Endothelial cell of umbilical vein (primary cell): ENCODE measurements around the gene HYAL2. TPM values are rescaled to one million over a fixed set of nuclear protein-coding genes. Genes with fewer than 3 reads are reported as not detected.

Experiments used
- BruUV-seq: library from RNA; stranded (reverse); fragments of 400-500 nt; replicated peaks from 2 replicates; lab custom pipeline; 2021; lab: Mats Ljungman, UMichigan
- CTCF ChIA-PET: fragments of 300-600, 350-600 bp; sonication (Branson Sonifier 250); formaldehyde crosslinking; loops from one replicate; lab custom pipeline; 2021; ENCODE audit warnings: antibody characterized with exemption, inconsistent platforms; lab: Charles Lee
- POLR2A ChIA-PET: fragments of 300-600, 350-600 bp; sonication (Branson Sonifier 250); formaldehyde crosslinking; loops from one replicate; lab custom pipeline; 2021; ENCODE audit warnings: antibody characterized with exemption, inconsistent platforms; lab: Charles Lee
- DNase-seq: peaks from one replicate; pipeline ENCODE4 v3.0.0-alpha.2; 2011; ENCODE audit warnings: low read depth, low spot score
- FAIRE-seq: peaks from 2 replicates; lab custom pipeline; 2011; peaks lifted over from hg19 to GRCh38; lab: Jason Lieb, UNC
- H2AFZ ChIP-seq: 2 replicates; pipeline ENCODE4 v1.6.0; 2012; ENCODE audit warnings: low read depth, low read length, control low read depth, inconsistent platforms
- H3K27ac ChIP-seq: 2 replicates; pipeline ENCODE4 v1.5.1; 2011; ENCODE audit warnings: low read depth, mild to moderate bottlenecking, control low read depth, low read length, moderate library complexity; ENCODE audit not compliant: insufficient read depth
- H3K27me3 ChIP-seq, 2 experiments: 2 replicates each; pipeline versions ENCODE4 v1.6.0 to v1.6.1; 2011; ENCODE audit warnings: low read length in 2 of 2, mixed read lengths in 1 of 2; ENCODE audit not compliant: control insufficient read depth in 2 of 2, insufficient read depth in 2 of 2
- H3K36me3 ChIP-seq, 2 experiments: 2 replicates in 1 of 2; 3 replicates in 1 of 2; pipeline ENCODE4 v1.5.1; 2011; ENCODE audit warnings: low read length in 2 of 2, mild to moderate bottlenecking in 1 of 2, moderate library complexity in 1 of 2; ENCODE audit not compliant: control insufficient read depth in 2 of 2, insufficient read depth in 2 of 2; ENCODE audit errors: extremely low read depth in 1 of 2
- H3K4me1 ChIP-seq: 3 replicates; pipeline ENCODE4 v1.5.1; 2011; ENCODE audit warnings: mild to moderate bottlenecking, low read length; ENCODE audit not compliant: control insufficient read depth, insufficient read depth; ENCODE audit errors: extremely low read depth
- H3K4me2 ChIP-seq: 2 replicates; pipeline ENCODE4 v1.6.1; 2011; ENCODE audit warnings: low read length, control low read depth, mixed read lengths; ENCODE audit not compliant: insufficient read depth
- H3K4me3 ChIP-seq, 3 experiments: fragments of 200-600 bp in 1 of 3; sonication (generic), shearing (Covaris generic) in 1 of 3; replicated peaks in 1 of 3; 2 replicates each; pipeline ENCODE4 v1.5.1; 2011 to 2016; ENCODE audit warnings: control low read depth in 3 of 3, low read length in 3 of 3, mild to moderate bottlenecking in 2 of 3, inconsistent platforms in 1 of 3, low read depth in 1 of 3, moderate library complexity in 1 of 3; ENCODE audit not compliant: insufficient read depth in 1 of 3
- H3K79me2 ChIP-seq: 2 replicates; pipeline ENCODE4 v1.6.0; 2012; ENCODE audit warnings: low read length, inconsistent platforms; ENCODE audit not compliant: control insufficient read depth, insufficient read depth
- H3K9ac ChIP-seq: replicated peaks from 2 replicates; pipeline ENCODE3; 2011; ENCODE audit warnings: low read length, control low read depth; ENCODE audit not compliant: insufficient read depth; ENCODE audit errors: extremely low read depth
- H3K9me1 ChIP-seq: replicated peaks from 3 replicates; pipeline ENCODE4 v1.6.0; 2011; ENCODE audit warnings: mild to moderate bottlenecking, low read length; ENCODE audit not compliant: control insufficient read depth, insufficient read depth; ENCODE audit errors: extremely low read depth
- H3K9me3 ChIP-seq: replicated peaks from 2 replicates; pipeline ENCODE4 v1.5.1; 2012; ENCODE audit warnings: low read length, inconsistent platforms; ENCODE audit not compliant: control insufficient read depth, insufficient read depth
- H4K20me1 ChIP-seq: replicated peaks from 2 replicates; pipeline ENCODE3; 2011; ENCODE audit warnings: mild to moderate bottlenecking, low read length; ENCODE audit not compliant: control insufficient read depth, insufficient read depth; ENCODE audit errors: extremely low read depth
- EZH2 ChIP-seq: IDR thresholded peaks from 2 replicates; pipeline ENCODE4 v1.6.1; 2012; ENCODE audit warnings: borderline replicate concordance, low read depth, mild to moderate bottlenecking, moderate library complexity, low read length, inconsistent platforms; ENCODE audit not compliant: severe bottlenecking
- MYC ChIP-seq: IDR thresholded peaks from one replicate; pipeline ENCODE4 v1.6.1; 2011; ENCODE audit warnings: mild to moderate bottlenecking, low read depth, low read length
- dilution Hi-C: fragments of 300-500 bp; cut with MboI; formaldehyde crosslinking; loops from one replicate; pipeline ENCODE4 v1.15.0; 2019; ENCODE audit warnings: low sequenced_read_pairs; ENCODE audit not compliant: extremely low pct_ligation_motif_present
- intact Hi-C: fragments of 100-400 bp; cut with micrococcal nuclease; formaldehyde crosslinking; loops from one replicate; pipeline ENCODE4 v1.10.0; 2022
- polyA plus RNA-seq, 4 experiments: library from polyadenylated mRNA; depleted of rRNA in 3 of 4; stranded (reverse) in 3 of 4; unstranded in 1 of 4; fragments of >200 nt; gene quantifications; 2 replicates each; pipeline versions ENCODE4 v1.2.1 to v1.2.3, GENCODE V29; 2011 to 2012; ENCODE audit warnings: missing spikeins in 1 of 4
- total RNA-seq: library from RNA; stranded (reverse); gene quantifications from 2 replicates; pipeline ENCODE4 v1.2.3, GENCODE V29; 2021
- TF ChIP-seq, protein P1 (sequence below), 2 donors: IDR thresholded peaks; 1 replicate in 1 of 2; 2 replicates in 1 of 2; pipeline ENCODE4 v1.5.1; 2011; ENCODE audit warnings: low read length in 2 of 2, mild to moderate bottlenecking in 2 of 2, moderate library complexity in 2 of 2, control low read depth in 1 of 2, inconsistent platforms in 1 of 2, low read depth in 1 of 2; ENCODE audit not compliant: insufficient read depth in 1 of 2; ENCODE audit errors: extremely low read depth in 1 of 2

HYAL2 gene
- total and polyA plus RNA-seq, 2 donors (not counting 3 experiments of a cell fraction or from before 2014, with no cell fraction given): 266 to 970 TPM

DNA sequence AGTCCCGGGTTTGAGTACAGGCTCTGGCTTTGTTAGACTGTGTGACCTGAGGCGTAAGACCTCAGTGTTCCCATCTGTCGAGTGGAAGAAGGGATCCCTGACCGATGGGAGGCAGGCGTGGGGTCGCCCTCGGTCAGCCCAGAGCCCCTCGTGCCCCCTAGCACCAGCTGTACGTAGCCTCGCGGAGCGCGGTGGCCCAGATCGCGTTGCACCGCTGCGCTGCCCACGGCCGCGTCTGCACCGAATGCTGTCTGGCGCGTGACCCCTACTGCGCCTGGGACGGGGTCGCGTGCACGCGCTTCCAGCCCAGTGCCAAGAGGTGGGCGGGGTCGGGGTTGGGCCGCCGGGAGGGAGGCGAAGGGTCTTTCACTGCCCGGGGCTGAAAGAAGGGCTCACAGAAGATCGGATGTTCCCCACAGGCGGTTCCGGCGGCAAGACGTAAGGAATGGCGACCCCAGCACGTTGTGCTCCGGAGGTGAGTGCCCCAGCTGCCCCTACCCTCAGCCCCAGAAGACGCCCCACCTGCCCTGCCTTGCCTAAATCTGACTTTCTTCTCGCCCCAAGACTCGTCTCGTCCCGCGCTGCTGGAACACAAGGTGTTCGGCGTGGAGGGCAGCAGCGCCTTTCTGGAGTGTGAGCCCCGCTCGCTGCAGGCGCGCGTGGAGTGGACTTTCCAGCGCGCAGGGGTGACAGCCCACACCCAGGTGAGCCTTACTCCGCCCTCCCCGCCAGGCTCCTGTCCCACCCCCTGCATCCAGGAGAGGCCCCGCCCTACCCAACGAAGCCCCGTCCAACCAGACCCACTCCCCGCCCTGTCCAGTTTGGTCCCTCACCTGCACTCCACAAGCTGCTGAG, 47.2 kb downstream of the HYAL2 start:
- no peaks in the 10 kb centered on the region for H3K9me3 ChIP-seq
- no peak overlapping the region for H2AFZ ChIP-seq
- H3K4me1 ChIP-seq: peaks cover 2% of the 10 kb centered on the region
- DNase-seq (no peak), FAIRE-seq (no peak)
- H3K36me3 ChIP-seq: no peaks in the 10 kb centered on the region
- no peak overlapping the region for H3K9ac ChIP-seq
- peaks cover 18 to 24% of the 10 kb centered on the region in 2 experiments for H3K27me3 ChIP-seq
- TF ChIP-seq MYC: no peak
- peak; percentile 86 for TF ChIP-seq EZH2
- no peaks in the 10 kb centered on the region for H3K9me1 ChIP-seq
- ChIA-PET CTCF (interaction anchor here (0.8 to 4.9 kb wide), 15 partner anchors 8 to 94 kb away, joined by 3 to 53 read pairs (median 4); partner anchors contain the start of genes HYAL2 and IFRD2), POLR2A (no interaction called here)
- H3K79me2 ChIP-seq: no peaks in the 10 kb centered on the region
- BruUV-seq: no TSS peak
- dilution Hi-C loops: no loop called here
- intact Hi-C loops: no loop called here
- no peak overlapping the region for H3K27ac ChIP-seq
- no peak overlapping the region for H3K4me3 ChIP-seq
- H3K4me2 ChIP-seq: no peak overlapping the region
- no peaks in the 10 kb centered on the region for H4K20me1 ChIP-seq

DNA sequence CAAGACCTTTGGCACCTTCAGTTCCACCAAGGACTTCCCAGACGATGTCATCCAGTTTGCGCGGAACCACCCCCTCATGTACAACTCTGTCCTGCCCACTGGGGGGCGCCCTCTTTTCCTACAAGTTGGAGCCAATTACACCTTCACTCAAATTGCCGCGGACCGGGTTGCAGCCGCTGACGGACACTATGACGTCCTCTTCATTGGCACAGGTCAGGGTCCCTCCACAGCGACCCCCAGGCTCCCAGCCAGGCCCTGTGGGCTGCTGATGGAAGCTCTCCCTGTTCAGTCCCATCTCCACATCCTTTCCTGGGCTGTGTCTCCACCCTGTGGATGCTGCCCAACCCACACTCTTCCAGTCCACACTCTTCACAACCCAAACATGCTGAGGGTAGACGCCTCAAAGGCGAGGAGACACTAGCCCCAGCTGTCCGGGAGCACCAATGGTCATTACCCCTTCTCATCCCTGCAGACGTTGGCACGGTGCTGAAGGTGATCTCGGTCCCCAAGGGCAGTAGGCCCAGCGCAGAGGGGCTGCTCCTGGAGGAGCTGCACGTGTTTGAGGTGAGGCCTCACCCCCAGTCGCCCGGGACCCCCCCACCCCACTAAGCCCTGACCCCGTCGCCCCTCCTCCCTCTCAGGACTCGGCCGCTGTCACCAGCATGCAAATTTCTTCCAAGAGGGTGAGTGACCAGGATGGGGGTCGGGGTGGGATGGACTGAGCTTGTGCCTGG, 48.0 kb downstream of the HYAL2 start:
- H3K27ac ChIP-seq: no peak overlapping the region
- H3K9me3 ChIP-seq: no peaks in the 10 kb centered on the region
- dilution Hi-C loops: no loop called here
- peaks cover 2% of the 10 kb centered on the region for H3K4me1 ChIP-seq
- CTCF ChIA-PET: interaction anchor here (0.8 to 4.9 kb wide), 15 partner anchors 9 to 110 kb away, joined by 3 to 53 read pairs (median 4); partner anchors contain the start of genes HYAL2 and IFRD2
- peak; percentile 70 for DNase-seq
- no peaks in the 10 kb centered on the region for H3K9me1 ChIP-seq
- BruUV-seq: no TSS peak
- H2AFZ ChIP-seq: no peak overlapping the region
- H3K4me2 ChIP-seq: no peak overlapping the region
- no peak overlapping the region for H3K9ac ChIP-seq
- FAIRE-seq: peak; percentile 84
- no peaks in the 10 kb centered on the region for H3K36me3 ChIP-seq
- intact Hi-C loops: loop anchor here (1.0 kb wide), 1 partner anchor 50 kb away; no protein-coding TSS in a partner anchor
- POLR2A ChIA-PET: no interaction called here
- TF ChIP-seq MYC: no peak
- TF ChIP-seq, protein P1, sequence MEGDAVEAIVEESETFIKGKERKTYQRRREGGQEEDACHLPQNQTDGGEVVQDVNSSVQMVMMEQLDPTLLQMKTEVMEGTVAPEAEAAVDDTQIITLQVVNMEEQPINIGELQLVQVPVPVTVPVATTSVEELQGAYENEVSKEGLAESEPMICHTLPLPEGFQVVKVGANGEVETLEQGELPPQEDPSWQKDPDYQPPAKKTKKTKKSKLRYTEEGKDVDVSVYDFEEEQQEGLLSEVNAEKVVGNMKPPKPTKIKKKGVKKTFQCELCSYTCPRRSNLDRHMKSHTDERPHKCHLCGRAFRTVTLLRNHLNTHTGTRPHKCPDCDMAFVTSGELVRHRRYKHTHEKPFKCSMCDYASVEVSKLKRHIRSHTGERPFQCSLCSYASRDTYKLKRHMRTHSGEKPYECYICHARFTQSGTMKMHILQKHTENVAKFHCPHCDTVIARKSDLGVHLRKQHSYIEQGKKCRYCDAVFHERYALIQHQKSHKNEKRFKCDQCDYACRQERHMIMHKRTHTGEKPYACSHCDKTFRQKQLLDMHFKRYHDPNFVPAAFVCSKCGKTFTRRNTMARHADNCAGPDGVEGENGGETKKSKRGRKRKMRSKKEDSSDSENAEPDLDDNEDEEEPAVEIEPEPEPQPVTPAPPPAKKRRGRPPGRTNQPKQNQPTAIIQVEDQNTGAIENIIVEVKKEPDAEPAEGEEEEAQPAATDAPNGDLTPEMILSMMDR (IDR thresholded peaks at IDR 0.05; ENCODE audit: extremely low read depth in 1 of 2, insufficient read depth in 1 of 2, low read depth in 1 of 2, low read length in 2 of 2): peak; percentile 87 to 94
- no peaks in the 10 kb centered on the region for H3K79me2 ChIP-seq
- H3K4me3 ChIP-seq: no peak overlapping the region
- H3K27me3 ChIP-seq: peaks cover 18 to 24% of the 10 kb centered on the region in 2 experiments
- no peaks in the 10 kb centered on the region for H4K20me1 ChIP-seq
